Measurements from ENCODE around the gene EZH1.

Gene EZH1

DNA sequence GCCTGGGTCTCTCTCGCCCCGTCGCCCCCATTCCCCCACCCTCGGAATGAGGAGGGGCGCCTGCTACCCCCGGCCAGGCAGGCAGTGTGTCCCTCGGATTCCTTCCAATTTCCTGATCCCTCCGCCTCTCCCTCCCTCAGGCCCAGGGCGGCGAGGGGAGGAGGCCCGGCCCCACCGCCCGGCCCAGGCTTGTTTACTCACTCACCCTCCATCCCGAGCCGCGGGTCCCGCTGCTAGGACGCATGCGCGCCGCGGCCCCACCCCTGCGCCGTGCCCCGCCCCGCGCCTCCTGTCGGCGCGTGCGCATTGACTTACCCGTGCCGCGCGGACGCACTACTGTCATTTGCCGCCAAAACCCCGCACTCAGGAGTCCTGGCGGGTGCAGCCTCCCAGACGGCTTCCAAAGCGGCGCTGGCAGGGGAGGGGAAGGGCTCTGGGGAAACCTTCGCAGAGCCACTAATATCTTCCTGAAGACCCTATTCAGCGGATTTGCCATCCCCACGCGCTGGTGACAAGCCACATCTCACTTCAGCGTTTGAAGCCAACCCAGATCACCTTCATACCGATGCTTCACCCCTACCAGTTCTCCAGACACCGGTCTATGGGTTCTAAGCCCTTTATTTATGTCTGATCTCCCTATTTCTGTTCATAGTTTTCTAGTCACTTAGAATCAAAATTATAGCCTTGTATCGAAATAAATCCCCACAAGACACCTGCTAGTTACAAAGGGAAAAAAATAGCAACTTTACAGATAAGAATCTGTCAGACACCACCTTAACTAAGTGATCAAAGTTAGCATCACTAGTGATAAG is at the start of gene EZH1:
Gene EZH1 (minus strand): TSS at position 235 of the 812 bp plus-strand sequence. CDS start 16,099 bp downstream, outside the sequence.
- peak; percentile 91 for DNase-seq (ENCODE audit: low spot score)

DNA sequence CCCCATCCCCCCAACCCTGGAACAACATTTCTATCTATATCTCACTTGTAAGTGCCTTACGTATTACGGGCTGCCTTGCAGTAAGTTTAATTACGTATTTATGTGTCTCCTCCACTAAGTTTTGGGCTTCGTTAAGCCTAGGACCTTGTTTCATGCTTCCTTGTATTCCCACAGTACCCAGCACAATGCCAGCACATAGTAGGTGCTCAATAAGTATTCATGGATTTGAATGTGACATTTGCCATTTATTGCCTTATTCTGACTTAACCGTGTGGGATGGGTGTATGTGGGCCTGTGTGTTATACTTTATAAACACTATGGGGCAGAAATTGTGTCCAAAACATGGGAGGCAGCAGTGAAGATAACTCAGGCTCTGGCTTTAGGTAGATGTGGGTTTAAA is 47.7 kb upstream of the EZH1 start:
- no peak for DNase-seq (ENCODE audit: low spot score)

DNA sequence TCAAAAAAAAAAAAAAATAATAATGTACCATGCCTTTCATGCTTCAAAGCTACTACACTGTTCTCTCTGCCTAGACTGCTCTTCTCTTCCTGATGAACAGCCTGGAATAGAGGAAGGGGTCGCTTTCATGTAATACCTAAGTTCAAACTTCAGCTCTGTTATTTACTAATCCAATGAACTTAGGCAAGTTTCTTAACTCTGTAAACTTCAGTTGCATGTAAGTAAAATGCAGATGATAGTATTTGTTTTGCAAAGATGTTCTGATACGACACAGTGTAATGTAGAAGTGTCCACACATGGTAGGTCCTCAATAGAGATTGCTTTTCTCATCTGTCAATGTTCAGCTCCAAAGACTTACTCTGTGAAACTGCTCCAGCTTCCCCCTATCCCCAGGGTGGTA is 47.1 kb upstream of the EZH1 start:
- no peak for DNase-seq (ENCODE audit: low spot score)

DNA sequence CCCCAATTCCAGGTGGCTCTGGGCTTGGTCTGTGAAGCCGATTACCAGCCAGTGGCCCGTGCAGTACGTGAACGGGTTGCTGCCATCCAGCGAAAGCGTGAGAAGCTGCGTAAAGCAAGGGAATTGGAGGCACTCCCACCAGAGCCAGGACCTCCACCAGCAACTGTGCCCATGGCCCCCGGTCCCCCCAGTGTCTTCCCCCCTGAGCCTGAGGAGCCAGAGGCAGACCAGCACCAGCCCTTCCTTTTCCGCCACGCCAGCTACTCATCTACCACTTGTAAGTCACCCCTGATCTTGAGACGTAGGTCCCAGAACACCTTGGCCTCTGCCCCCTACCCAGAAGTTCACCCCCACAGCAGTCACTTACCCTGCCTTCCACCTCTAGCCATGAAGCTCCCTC is 42.4 kb upstream of the EZH1 start:
- no peak for DNase-seq (ENCODE audit: low spot score)

DNA sequence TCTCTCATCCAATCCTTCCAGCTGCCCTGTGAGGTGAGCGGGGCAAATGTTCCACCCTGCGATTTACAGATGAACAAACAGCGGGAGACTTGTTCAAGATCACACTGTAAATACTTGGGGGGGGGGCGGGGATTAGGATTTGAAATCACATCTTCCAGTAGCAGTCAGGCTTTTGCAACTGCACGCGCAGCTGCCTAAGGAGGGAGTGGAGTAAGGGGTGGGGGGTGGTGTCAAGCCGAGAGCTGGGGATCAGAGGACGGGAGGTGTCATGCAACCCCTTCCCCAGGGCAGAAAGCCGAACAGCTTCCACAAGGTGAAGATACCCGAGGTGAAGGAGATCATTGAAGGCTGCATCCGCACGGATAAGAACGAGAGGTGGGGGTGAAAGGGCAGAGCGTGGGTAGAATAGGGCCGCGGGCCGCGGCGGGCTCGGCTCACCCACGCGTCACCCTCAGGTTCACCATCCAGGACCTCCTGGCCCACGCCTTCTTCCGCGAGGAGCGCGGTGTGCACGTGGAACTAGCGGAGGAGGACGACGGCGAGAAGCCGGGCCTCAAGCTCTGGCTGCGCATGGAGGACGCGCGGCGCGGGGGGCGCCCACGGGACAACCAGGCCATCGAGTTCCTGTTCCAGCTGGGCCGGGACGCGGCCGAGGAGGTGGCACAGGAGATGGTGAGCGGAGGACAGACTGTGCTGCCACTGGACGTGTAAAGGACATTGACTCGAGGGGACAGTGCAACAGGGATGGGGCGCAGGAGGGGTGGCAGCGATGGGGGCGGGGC is 40.2 kb upstream of the EZH1 start:
- no peak for DNase-seq (ENCODE audit: low spot score)

GRCh38 chr17:42784409-42784808 is 39.6 kb upstream of the EZH1 start:
- DNase-seq (ENCODE audit: low spot score): no peak

- DNase-seq (ENCODE audit: low spot score): no peak
These were observed 38.9 kb upstream of the EZH1 start for GRCh38 chr17:42783791-42784138.

GRCh38 chr17:42783062-42783790 is 38.4 kb upstream of the EZH1 start:
- no peak for DNase-seq (ENCODE audit: low spot score)

DNA sequence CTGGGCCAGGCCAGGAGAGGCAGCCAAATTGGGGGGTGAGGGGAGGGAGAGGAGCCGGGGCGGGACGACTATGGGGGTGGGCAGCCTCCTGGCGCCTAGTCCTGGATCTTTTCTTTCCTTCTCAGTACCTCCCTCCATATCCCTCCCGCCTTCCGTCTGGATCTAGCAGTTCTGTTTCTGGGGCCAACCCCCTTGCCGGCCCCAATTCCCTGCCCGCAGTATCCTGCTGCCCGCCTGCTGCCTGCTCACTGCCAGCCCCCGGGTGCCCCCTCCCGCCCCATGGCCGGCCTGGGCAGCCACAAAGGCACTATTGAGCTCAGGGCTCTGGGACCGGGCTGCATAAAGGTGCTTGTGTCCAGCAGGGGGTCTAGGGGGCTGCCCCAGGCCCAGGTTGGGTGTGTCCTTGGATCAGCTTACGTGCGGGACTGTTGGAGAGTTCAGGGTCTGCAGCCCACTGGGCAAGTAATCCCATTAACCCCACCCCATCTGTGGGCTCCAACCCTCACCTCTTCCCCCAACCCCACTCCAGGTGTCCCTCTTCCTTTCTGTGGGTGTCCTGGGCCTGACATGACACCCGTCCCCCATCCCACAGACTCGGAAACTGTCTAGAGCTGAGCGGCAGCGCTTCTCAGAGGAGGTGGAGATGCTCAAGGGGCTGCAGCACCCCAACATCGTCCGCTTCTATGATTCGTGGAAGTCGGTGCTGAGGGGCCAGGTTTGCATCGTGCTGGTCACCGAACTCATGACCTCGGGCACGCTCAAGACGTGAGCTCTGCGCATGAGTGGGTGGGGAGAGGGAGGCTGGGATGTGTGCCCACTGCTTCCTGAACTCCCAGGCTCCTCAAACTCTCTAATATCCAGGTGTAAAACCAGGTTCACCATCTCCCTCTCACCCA is 37.6 kb upstream of the EZH1 start:
- no peak for DNase-seq (ENCODE audit: low spot score)

GRCh38 chr17:42781639-42782165 is 36.9 kb upstream of the EZH1 start:
- DNase-seq (ENCODE audit: low spot score): no peak

DNA sequence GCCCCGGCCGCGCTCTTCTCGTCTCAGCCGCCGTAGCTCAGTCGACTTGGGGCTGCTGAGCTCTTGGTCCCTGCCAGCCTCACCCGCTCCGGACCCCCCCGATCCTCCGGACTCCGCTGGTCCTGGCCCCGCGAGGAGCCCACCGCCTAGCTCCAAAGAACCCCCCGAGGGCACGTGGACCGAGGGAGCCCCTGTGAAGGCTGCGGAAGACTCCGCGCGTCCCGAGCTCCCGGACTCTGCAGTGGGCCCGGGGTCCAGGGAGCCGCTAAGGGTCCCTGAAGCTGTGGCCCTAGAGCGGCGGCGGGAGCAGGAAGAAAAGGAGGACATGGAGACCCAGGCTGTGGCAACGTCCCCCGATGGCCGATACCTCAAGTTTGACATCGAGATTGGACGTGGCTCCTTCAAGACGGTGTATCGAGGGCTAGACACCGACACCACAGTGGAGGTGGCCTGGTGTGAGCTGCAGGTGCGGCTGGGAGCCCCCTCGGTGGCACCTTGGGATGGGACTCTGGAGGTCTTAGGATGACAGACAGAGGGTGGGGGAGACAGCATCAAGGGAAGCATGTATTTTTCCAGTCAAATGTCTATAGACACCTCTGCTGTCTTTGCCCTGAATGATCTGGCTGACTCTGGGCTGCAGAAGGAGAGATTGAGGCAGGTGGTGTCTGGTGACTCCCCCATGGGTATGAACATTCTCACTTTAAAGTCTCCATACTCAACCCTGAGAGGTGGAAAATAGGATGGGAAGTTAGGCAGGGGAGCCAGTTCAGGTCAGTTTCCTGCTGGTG is 36.2 kb upstream of the EZH1 start:
- DNase-seq (ENCODE audit: low spot score): no peak

GRCh38 chr17:42779936-42780850 is 35.4 kb upstream of the EZH1 start, which contains the start of gene WNK4:
Gene WNK4 (plus strand): TSS chr17:42780610. CDS start chr17:42780699, 89 bp downstream.
- no peak for DNase-seq (ENCODE audit: low spot score)

- no peak for DNase-seq (ENCODE audit: low spot score)
These were observed 34.6 kb upstream of the EZH1 start for GRCh38 chr17:42779304-42779935.

DNA sequence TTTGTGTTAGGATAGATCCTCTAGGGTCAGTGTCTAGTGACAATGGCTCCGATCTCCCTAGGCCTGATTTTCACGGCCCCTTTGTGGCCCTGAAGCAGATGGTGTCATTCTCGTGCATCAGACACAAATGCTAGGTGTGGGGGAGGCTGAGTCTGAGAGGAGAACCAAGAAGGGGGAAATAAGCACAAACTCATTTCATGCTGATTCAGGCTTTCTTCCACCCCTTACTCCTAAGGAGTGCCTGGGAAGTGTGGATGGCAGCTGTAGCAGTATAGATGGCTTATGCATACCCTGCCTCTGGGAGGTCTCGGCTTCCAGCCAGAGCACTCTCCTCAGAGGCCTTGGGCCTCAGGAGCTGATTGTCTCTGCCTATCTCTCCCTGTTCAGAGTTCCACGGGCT is 33.7 kb upstream of the EZH1 start:
- no peak for DNase-seq (ENCODE audit: low spot score)

DNA sequence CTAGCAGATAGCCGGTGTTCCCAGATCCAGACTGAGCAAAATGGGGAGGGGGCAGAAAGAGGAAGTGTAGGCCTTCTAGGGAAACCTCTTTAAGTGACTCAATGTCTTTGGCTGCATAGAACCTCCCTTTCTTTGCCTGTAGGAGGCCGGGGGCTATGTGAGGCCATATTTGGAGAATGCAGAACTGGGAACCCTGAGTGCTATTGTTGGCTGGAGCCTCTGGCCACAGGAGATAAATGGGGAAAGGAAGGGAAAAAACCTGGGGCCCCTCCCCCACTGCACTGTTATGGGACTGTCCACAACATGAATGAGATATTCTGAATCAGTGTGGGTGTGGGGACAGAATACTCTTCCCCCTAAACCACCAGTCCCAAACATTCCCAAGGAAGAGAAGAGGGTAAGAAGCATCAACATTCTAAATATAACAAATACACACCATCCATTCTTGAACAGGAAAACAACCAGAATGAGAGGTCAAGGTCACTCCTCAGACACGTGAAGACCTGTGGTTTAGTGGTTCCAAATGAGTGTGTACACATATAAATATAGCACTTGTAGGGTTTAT is 30.8 kb upstream of the EZH1 start:
- no peak for DNase-seq (ENCODE audit: low spot score)

DNA sequence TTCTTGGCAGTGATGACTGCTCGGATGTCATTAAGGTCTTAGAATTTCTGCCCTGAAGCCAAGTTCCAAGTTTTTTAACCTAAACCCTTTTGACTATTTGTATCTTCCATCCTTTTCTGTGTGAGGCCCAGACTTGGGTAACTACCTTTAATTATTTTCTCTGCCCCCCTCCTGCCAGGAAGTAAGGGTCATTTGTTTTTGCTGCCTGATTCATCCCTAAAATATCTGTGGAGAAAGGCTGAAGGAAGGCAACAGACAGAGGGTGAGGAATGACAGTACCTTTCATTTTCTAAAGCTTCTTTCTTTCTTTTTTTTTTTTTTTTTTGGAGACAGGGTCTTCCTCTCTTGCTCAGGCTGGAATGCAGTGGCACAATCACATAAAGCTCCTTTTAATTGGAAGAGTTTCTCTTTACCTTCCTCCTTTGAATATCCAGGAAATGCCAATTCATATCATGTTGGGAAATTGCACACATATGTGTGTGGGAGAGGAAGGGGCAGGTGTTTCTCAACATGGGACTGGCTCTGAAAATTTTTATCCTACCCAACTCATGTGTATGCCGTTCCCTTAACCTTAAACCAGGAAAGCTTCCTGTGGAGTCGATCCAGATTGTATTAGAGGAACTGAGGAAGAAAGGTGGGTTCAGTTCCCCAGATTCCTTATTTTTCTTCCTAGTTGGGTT is 29.4 kb upstream of the EZH1 start:
- no peak for DNase-seq (ENCODE audit: low spot score)

- DNase-seq (ENCODE audit: low spot score): peak; percentile 84
These were observed 28.6 kb upstream of the EZH1 start, which contains the start of gene VPS25 for GRCh38 chr17:42773290-42774035. Gene VPS25 (plus strand): TSS chr17:42773449. CDS start chr17:42773476, 27 bp downstream.

Data from putamen (tissue), 1 donor.